Osteoblast (primary cell): Measurements from ENCODE around the gene NFKBIL1. TPM values are rescaled to one million over a fixed set of nuclear protein-coding genes. Genes with fewer than 3 reads are reported as not detected.

ENCODE experiments used
- DNase-seq: peaks from one replicate; pipeline ENCODE4 v3.0.0; 2011; ENCODE audit warnings: low spot score, mixed read lengths; ENCODE audit not compliant: insufficient read length; ENCODE audit errors: missing footprints
- H2AFZ ChIP-seq: 2 replicates; pipeline ENCODE4 v1.6.0; 2011; ENCODE audit warnings: mild to moderate bottlenecking, low read length
- H3K27ac ChIP-seq: 2 replicates; pipeline ENCODE4 v1.5.1; 2011; ENCODE audit warnings: mild to moderate bottlenecking, low read depth, low read length, moderate library complexity
- H3K27me3 ChIP-seq: 2 replicates; pipeline ENCODE4 v1.6.0; 2012; ENCODE audit warnings: mild to moderate bottlenecking, control low read depth, inconsistent platforms, low read length, moderate library complexity; ENCODE audit not compliant: insufficient read depth
- H3K36me3 ChIP-seq: 2 replicates; pipeline ENCODE4 v1.5.1; 2011; ENCODE audit warnings: mild to moderate bottlenecking, low read length, control low read depth, moderate library complexity; ENCODE audit not compliant: insufficient read depth
- H3K4me1 ChIP-seq: 2 replicates; pipeline ENCODE4 v1.5.1; 2011; ENCODE audit warnings: mild to moderate bottlenecking, low read length, control low read depth, moderate library complexity; ENCODE audit not compliant: insufficient read depth
- H3K4me2 ChIP-seq: 2 replicates; pipeline ENCODE4 v1.6.0; 2011; ENCODE audit warnings: mild to moderate bottlenecking, low read length; ENCODE audit not compliant: insufficient read depth
- H3K4me3 ChIP-seq: fragments of 200-600 bp; sonication (generic); 3 replicates; pipeline ENCODE4 v1.5.1; 2012; ENCODE audit warnings: mild to moderate bottlenecking, low read length, inconsistent platforms; ENCODE audit not compliant: insufficient read depth
- H3K79me2 ChIP-seq: 2 replicates; pipeline ENCODE4 v1.6.0; 2012; ENCODE audit warnings: mild to moderate bottlenecking, low read length, control low read depth, inconsistent platforms; ENCODE audit not compliant: insufficient read depth
- H3K9me3 ChIP-seq: 2 replicates; pipeline ENCODE4 v1.5.1; 2011; ENCODE audit warnings: low read depth, low read length, control low read depth
- H4K20me1 ChIP-seq: 2 replicates; pipeline ENCODE4 v1.6.0; 2012; ENCODE audit warnings: mild to moderate bottlenecking, low read length, control low read depth; ENCODE audit not compliant: insufficient read depth
- CTCF ChIP-seq: IDR thresholded peaks from 2 replicates; pipeline ENCODE4 v1.5.1; 2011; ENCODE audit warnings: mild to moderate bottlenecking, low read depth, low read length, moderate library complexity; ENCODE audit errors: extremely low read depth
- total RNA-seq: library from RNA; depleted of rRNA; stranded (reverse); fragments of >200 nt; gene quantifications from 2 replicates; pipeline ENCODE4 v1.2.3, GENCODE V29; 2012

The NFKBIL1 gene
- total RNA-seq, 1 donor = 56.8 TPM

GRCh38 chr6:31529329-31530150 lies 17.9 kb upstream of the NFKBIL1 start:
- H3K4me1 ChIP-seq = peaks cover 17% of the 10 kb centered on the region
- TF ChIP-seq CTCF = no peak
- no peak overlapping the region for H3K4me2 ChIP-seq
- peaks cover 8% of the 10 kb centered on the region for H3K79me2 ChIP-seq
- DNase-seq = no peak
- peaks cover 45% of the 10 kb centered on the region for H4K20me1 ChIP-seq
- no peak overlapping the region for H2AFZ ChIP-seq
- H3K36me3 ChIP-seq = peaks cover 41% of the 10 kb centered on the region
- no peak overlapping the region for H3K27ac ChIP-seq
- no peaks in the 10 kb centered on the region for H3K27me3 ChIP-seq
- no peaks in the 10 kb centered on the region for H3K9me3 ChIP-seq
- no peak overlapping the region for H3K4me3 ChIP-seq

- TF ChIP-seq CTCF = peak; percentile 10
- peaks cover 57% of the 10 kb centered on the region for H4K20me1 ChIP-seq
- no peak overlapping the region for H2AFZ ChIP-seq
- H3K9me3 ChIP-seq = no peaks in the 10 kb centered on the region
- DNase-seq = no peak
- peaks cover 15% of the 10 kb centered on the region for H3K4me1 ChIP-seq
- H3K27ac ChIP-seq = no peak overlapping the region
- H3K27me3 ChIP-seq = no peaks in the 10 kb centered on the region
- H3K4me3 ChIP-seq = no peak overlapping the region
- peaks cover 52% of the 10 kb centered on the region for H3K36me3 ChIP-seq
- peaks cover 18% of the 10 kb centered on the region for H3K79me2 ChIP-seq
- no peak overlapping the region for H3K4me2 ChIP-seq
Observed at GRCh38 chr6:31530659-31531058, 16.7 kb upstream of the NFKBIL1 start.

- Histone ChIP-seq H2AFZ (no peak overlapping the region), H3K9me3 (no peaks in the 10 kb centered on the region), H4K20me1 (peaks cover 62% of the 10 kb centered on the region), H3K4me2 (no peak overlapping the region), H3K27me3 (no peaks in the 10 kb centered on the region), H3K36me3 (peaks cover 57% of the 10 kb centered on the region), H3K4me1 (peaks cover 10% of the 10 kb centered on the region), H3K27ac (no peak overlapping the region), H3K4me3 (no peak overlapping the region), H3K79me2 (peaks cover 23% of the 10 kb centered on the region)
- TF ChIP-seq CTCF = no peak
- DNase-seq = peak; percentile 80
Observed at GRCh38 chr6:31531162-31531561, 16.2 kb upstream of the NFKBIL1 start.

- Histone ChIP-seq H3K79me2 (peaks cover 30% of the 10 kb centered on the region), H3K27ac (no peak overlapping the region), H3K4me1 (peaks cover 6% of the 10 kb centered on the region), H2AFZ (no peak overlapping the region), H3K4me2 (no peak overlapping the region), H3K27me3 (no peaks in the 10 kb centered on the region), H4K20me1 (peaks cover 70% of the 10 kb centered on the region), H3K4me3 (no peak overlapping the region), H3K9me3 (no peaks in the 10 kb centered on the region), H3K36me3 (peaks cover 65% of the 10 kb centered on the region)
- no peak for TF ChIP-seq CTCF
- no peak for DNase-seq
Observed at GRCh38 chr6:31531771-31532643, 15.4 kb upstream of the NFKBIL1 start.
